Measurements from ENCODE around the gene FAF1. TPM values are rescaled to one million over a fixed set of nuclear protein-coding genes. Genes with fewer than 3 reads are reported as not detected.

Gene FAF1
- total and polyA plus RNA-seq, 2 donors (not counting 3 experiments of a cell fraction or from before 2014, with no cell fraction given), result 9.0 to 57.6 TPM

DNA sequence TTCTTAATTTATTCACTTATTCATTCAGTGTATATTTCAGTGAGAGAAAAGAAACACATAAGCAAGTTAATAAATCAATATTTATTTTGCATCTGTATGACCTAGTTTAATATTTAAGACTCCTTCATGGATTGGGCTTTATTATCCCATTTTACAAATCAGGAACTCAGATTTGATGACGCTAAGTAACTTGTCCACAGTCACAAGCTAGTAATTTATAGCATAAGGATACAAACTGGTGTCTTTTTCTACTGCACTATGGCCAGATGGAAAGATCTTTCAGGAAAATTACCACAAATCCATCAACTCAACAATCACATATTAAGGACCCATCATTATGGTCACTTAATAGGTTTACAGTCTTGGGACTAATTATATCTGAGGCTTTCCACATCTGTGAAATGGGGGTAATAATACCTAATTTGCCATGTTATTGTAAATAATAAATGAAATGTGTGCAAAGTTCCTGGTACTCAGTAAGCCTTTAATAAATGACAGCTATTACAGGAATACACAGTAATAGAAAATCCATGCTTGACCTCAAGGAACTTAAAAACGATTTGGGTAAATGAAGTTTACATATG, 23.2 kb upstream of the FAF1 start:
- Histone ChIP-seq H3K27me3 (ENCODE audit: control insufficient read depth in 2 of 2, insufficient read depth in 2 of 2, low read length in 2 of 2) (no peaks in the 10 kb centered on the region), H3K9me1 (replicated peaks; ENCODE audit: control insufficient read depth, extremely low read depth, insufficient read depth, low read length) (no peaks in the 10 kb centered on the region), H3K9me3 (replicated peaks; ENCODE audit: control insufficient read depth, insufficient read depth, low read length) (no peaks in the 10 kb centered on the region), H4K20me1 (replicated peaks; ENCODE audit: control insufficient read depth, extremely low read depth, insufficient read depth, low read length) (no peaks in the 10 kb centered on the region), H3K4me3 (replicated peaks in 1 of 3; ENCODE audit: insufficient read depth in 1 of 3, low read depth in 1 of 3, low read length in 3 of 3) (no peak overlapping the region), H3K27ac (ENCODE audit: insufficient read depth, low read depth, low read length) (no peak overlapping the region), H3K79me2 (ENCODE audit: control insufficient read depth, insufficient read depth, low read length) (no peaks in the 10 kb centered on the region), H3K36me3 (ENCODE audit: control insufficient read depth in 2 of 2, extremely low read depth in 1 of 2, insufficient read depth in 2 of 2, low read length in 2 of 2) (no peaks in the 10 kb centered on the region), H2AFZ (ENCODE audit: low read depth, low read length) (no peak overlapping the region), H3K4me2 (ENCODE audit: insufficient read depth, low read length) (no peak overlapping the region), H3K9ac (replicated peaks; ENCODE audit: extremely low read depth, insufficient read depth, low read length) (no peak overlapping the region), H3K4me1 (ENCODE audit: control insufficient read depth, extremely low read depth, insufficient read depth, low read length) (peaks cover 8% of the 10 kb centered on the region)
- FAIRE-seq, result no peak
- DNase-seq (ENCODE audit: low read depth, low spot score), result no peak
- intact Hi-C loops (cut with micrococcal nuclease), result no loop called here
- ChIA-PET CTCF (interaction anchor here (1.2 kb wide), 1 partner anchor 11 kb away, joined by 4 read pairs; no protein-coding TSS in a partner anchor), POLR2A (no interaction called here)
- dilution Hi-C loops (cut with MboI; ENCODE audit: extremely low pct_ligation_motif_present, low sequenced_read_pairs), result no loop called here
- no peak for TF ChIP-seq FOS (IDR thresholded peaks at IDR 0.05; ENCODE audit: borderline replicate concordance, insufficient read depth, low read length)
- TF ChIP-seq, protein P1, sequence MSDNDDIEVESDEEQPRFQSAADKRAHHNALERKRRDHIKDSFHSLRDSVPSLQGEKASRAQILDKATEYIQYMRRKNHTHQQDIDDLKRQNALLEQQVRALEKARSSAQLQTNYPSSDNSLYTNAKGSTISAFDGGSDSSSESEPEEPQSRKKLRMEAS (IDR thresholded peaks at IDR 0.05; ENCODE audit: insufficient read depth, insufficient read length), result no peak
- TF ChIP-seq POLR2A (IDR thresholded peaks at IDR 0.05; ENCODE audit: low read depth, low read length), result no peak
- no peak for TF ChIP-seq EZH2 (IDR thresholded peaks at IDR 0.05; ENCODE audit: borderline replicate concordance, low read depth, low read length, severe bottlenecking)
- BruUV-seq (replicated peaks), result no TSS peak

DNA sequence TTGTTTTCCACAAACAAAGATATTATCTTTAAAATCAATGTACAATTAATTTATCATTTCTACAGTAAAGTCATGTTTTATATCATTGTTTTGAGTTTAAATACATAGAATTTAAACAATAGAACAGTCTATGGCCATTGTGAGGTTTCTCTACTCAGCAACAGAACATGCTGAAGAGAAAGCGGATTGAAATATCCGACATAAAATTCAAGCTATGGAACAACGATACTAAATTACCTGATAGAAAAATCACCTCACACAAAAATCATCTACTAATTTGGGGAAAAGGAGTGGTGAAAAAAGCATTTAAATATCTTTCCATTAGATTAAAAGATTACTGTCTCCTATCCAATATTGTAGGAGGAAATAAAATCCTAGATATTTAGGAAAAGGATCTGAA, 22.5 kb upstream of the FAF1 start:
- Histone ChIP-seq H4K20me1 (replicated peaks; ENCODE audit: control insufficient read depth, extremely low read depth, insufficient read depth, low read length) (no peaks in the 10 kb centered on the region), H3K4me1 (ENCODE audit: control insufficient read depth, extremely low read depth, insufficient read depth, low read length) (peaks cover 8% of the 10 kb centered on the region), H3K9me1 (replicated peaks; ENCODE audit: control insufficient read depth, extremely low read depth, insufficient read depth, low read length) (no peaks in the 10 kb centered on the region), H3K79me2 (ENCODE audit: control insufficient read depth, insufficient read depth, low read length) (no peaks in the 10 kb centered on the region), H3K9me3 (replicated peaks; ENCODE audit: control insufficient read depth, insufficient read depth, low read length) (no peaks in the 10 kb centered on the region), H2AFZ (ENCODE audit: low read depth, low read length) (no peak overlapping the region), H3K9ac (replicated peaks; ENCODE audit: extremely low read depth, insufficient read depth, low read length) (no peak overlapping the region), H3K27ac (ENCODE audit: insufficient read depth, low read depth, low read length) (no peak overlapping the region), H3K27me3 (ENCODE audit: control insufficient read depth in 2 of 2, insufficient read depth in 2 of 2, low read length in 2 of 2) (no peaks in the 10 kb centered on the region), H3K4me3 (replicated peaks in 1 of 3; ENCODE audit: insufficient read depth in 1 of 3, low read depth in 1 of 3, low read length in 3 of 3) (no peak overlapping the region), H3K4me2 (ENCODE audit: insufficient read depth, low read length) (no peak overlapping the region), H3K36me3 (ENCODE audit: control insufficient read depth in 2 of 2, extremely low read depth in 1 of 2, insufficient read depth in 2 of 2, low read length in 2 of 2) (no peaks in the 10 kb centered on the region)
- no TSS peak for BruUV-seq (replicated peaks)
- TF ChIP-seq MYC (IDR thresholded peaks at IDR 0.05; ENCODE audit: low read depth, low read length) (no peak), POLR2AphosphoS5 (IDR thresholded peaks at IDR 0.05; ENCODE audit: insufficient read depth, low read depth, low read length) (no peak), EZH2 (IDR thresholded peaks at IDR 0.05; ENCODE audit: borderline replicate concordance, low read depth, low read length, severe bottlenecking) (no peak)
- CTCF ChIA-PET, result interaction anchor here (1.2 kb wide), 1 partner anchor 10 kb away, joined by 4 read pairs; no protein-coding TSS in a partner anchor
- dilution Hi-C loops (cut with MboI; ENCODE audit: extremely low pct_ligation_motif_present, low sequenced_read_pairs) (no loop called here), intact Hi-C loops (cut with micrococcal nuclease) (no loop called here)
- POLR2A ChIA-PET, result no interaction called here
- FAIRE-seq (no peak), DNase-seq (ENCODE audit: low read depth, low spot score) (no peak)
